SK-N-SH treated with all-trans-retinoic acid at 6 μM for 48 hours (cell line): ENCODE data around the gene TRAPPC6A.

Experiments
- ATAC-seq: fragments of 200-7000 bp; cut with Tn5 transposase; 3 replicates; pipeline ENCODE4 v1.9.1; 2020; ENCODE audit warnings: mild to moderate bottlenecking, moderate library complexity
- BACH2 ChIP-seq: fragments of 250-450 bp; sonication (Bioruptor Pico); IDR thresholded peaks from 2 replicates; pipeline ENCODE4 v1.9.0; 2021; ENCODE audit warnings: mild to moderate bottlenecking, borderline replicate concordance
- CREB5 ChIP-seq: fragments of 250-450 bp; sonication (Bioruptor Pico); IDR thresholded peaks from 2 replicates; pipeline ENCODE4 v1.5.1; 2020; ENCODE audit warnings: low read depth, mild to moderate bottlenecking, moderate library complexity
- CSRNP3 ChIP-seq: fragments of 250-450 bp; sonication (Bioruptor Pico); IDR thresholded peaks from 2 replicates; pipeline ENCODE4 v1.5.1; 2021; ENCODE audit warnings: mild to moderate bottlenecking, moderate library complexity
- ESRRG ChIP-seq: fragments of 250-450 bp; sonication (Bioruptor Pico); IDR thresholded peaks from 2 replicates; pipeline ENCODE4 v1.6.1; 2021; ENCODE audit warnings: mild to moderate bottlenecking
- ISL1 ChIP-seq: fragments of 250-450 bp; sonication (Bioruptor Pico); IDR thresholded peaks from 2 replicates; pipeline ENCODE4 v2.1.2; 2022; ENCODE audit warnings: mild to moderate bottlenecking, moderate library complexity
- OSR1 ChIP-seq: fragments of 250-450 bp; sonication (Bioruptor Pico); IDR thresholded peaks from 2 replicates; pipeline ENCODE4 v1.8.0; 2022; ENCODE audit warnings: moderate library complexity, mild to moderate bottlenecking, inconsistent platforms
- PATZ1 ChIP-seq: fragments of 250-450 bp; sonication (Bioruptor Pico); IDR thresholded peaks from 2 replicates; pipeline ENCODE4 v1.8.0; 2020; ENCODE audit warnings: mild to moderate bottlenecking, moderate library complexity, borderline replicate concordance
- POU6F1 ChIP-seq: fragments of 250-450 bp; sonication (Bioruptor Pico); IDR thresholded peaks from 2 replicates; pipeline ENCODE4 v1.8.0; 2021; ENCODE audit warnings: low read depth, mild to moderate bottlenecking, moderate library complexity, borderline replicate concordance
- PPARA ChIP-seq: fragments of 250-450 bp; sonication (Bioruptor Pico); IDR thresholded peaks from 2 replicates; pipeline ENCODE4 v1.5.0; 2020; ENCODE audit warnings: mild to moderate bottlenecking, borderline replicate concordance
- RARB ChIP-seq: fragments of 250-450 bp; sonication (Bioruptor Pico); IDR thresholded peaks from 2 replicates; pipeline ENCODE4 v1.8.0; 2021; ENCODE audit warnings: mild to moderate bottlenecking, moderate library complexity
- TOX ChIP-seq: fragments of 250-450 bp; sonication (Bioruptor Pico); IDR thresholded peaks from 2 replicates; pipeline ENCODE4 v1.8.0; 2021; ENCODE audit warnings: mild to moderate bottlenecking, moderate library complexity, borderline replicate concordance
- TSHZ2 ChIP-seq: fragments of 250-450 bp; sonication (Bioruptor Pico); IDR thresholded peaks from 2 replicates; pipeline ENCODE4 v1.5.0; 2020; ENCODE audit warnings: mild to moderate bottlenecking, moderate library complexity
- ZC3H10 ChIP-seq: fragments of 250-450 bp; sonication (Bioruptor Pico); IDR thresholded peaks from 2 replicates; pipeline ENCODE4 v1.5.1; 2021; ENCODE audit warnings: mild to moderate bottlenecking, moderate library complexity
- ZFP30 ChIP-seq: fragments of 450-650 bp; formaldehyde crosslinking; IDR thresholded peaks from 2 replicates; pipeline ENCODE4 v1.5.0; 2022; ENCODE audit warnings: mild to moderate bottlenecking, moderate library complexity
- ZNF565 ChIP-seq: fragments of 450-650 bp; formaldehyde crosslinking; conservative IDR thresholded peaks from 2 replicates; pipeline ENCODE4 v1.5.0; 2020; ENCODE audit warnings: low read depth, mild to moderate bottlenecking, moderate library complexity
- ZNF70 ChIP-seq: fragments of 450-650 bp; formaldehyde crosslinking; IDR thresholded peaks from 2 replicates; pipeline ENCODE4 v1.5.0; 2020; ENCODE audit warnings: mild to moderate bottlenecking, moderate library complexity
- ZNF8 ChIP-seq: fragments of 450-650 bp; formaldehyde crosslinking; IDR thresholded peaks from 2 replicates; pipeline ENCODE4 v1.5.0; 2020; ENCODE audit warnings: mild to moderate bottlenecking, moderate library complexity

TRAPPC6A gene

DNA sequence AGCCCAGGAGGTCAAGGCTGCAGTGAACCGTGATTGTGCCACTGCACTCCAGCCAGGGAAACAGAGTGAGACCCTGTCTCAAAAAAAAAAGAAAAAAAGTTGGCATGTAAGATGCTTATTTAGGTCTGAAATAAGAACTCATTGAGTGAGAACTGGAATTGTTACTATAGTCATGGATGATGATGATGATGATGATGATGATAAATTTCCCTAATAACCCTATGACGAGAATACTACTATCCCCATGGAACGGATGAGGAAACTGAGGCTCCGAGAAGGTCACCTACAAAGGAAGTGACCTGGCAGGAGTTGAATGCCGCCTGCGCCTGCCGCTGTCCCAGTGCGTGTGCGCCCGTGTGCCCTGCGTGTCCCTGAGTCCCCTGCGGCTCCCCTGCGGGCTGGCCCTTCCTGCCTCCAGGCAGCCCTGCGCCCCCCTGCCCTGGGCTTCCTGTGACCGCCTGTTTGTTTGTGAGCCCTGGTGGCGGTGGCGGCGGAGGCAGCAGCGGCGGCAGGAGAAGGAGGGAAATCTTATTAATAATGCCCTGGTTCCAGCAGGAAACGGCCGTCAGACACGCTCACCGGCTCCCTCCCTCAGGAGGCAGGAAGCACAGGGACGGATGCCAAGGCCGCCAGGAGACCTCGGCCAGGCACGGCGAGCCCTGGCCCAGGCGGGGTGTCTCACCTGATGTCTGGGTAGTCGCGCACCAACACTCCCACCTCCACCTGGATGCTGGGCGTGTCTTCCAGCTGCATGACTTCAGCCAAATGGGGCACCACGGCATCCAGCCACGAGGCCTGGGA, 37.6 kb upstream of the TRAPPC6A start (continued):
- no peak for TF ChIP-seq TSHZ2
- TF ChIP-seq PPARA, result no peak
- TF ChIP-seq CREB5 (CRISPR knock-in tag), result no peak
- no peak for TF ChIP-seq ZNF70
- TF ChIP-seq ZNF8, result no peak

DNA sequence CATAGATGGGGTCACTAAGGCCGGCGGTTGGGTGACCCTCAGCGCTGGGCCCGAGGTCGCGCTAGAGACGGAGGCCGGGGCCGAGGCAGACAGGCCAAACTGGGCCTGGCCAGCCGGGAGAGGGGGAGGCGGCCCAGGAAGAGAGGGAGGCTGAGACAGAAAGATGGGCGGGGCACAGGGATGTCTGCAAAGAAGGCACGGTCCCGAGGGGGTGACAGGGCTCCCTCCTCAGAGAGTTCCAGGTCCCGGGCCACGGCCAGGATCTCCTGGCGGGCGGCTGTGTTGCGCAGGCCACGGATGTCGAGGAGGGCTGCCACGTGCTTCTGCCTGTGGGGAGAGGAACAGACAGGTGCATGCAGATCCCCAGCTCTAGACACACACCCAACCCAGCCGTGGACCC, 35.0 kb upstream of the TRAPPC6A start:
- no peak for ATAC-seq
- TF ChIP-seq ZC3H10 (CRISPR knock-in tag) (no peak), ZNF565 (no peak), ZNF8 (no peak), ZFP30 (CRISPR knock-in tag) (no peak), ISL1 (CRISPR knock-in tag) (no peak), POU6F1 (no peak)

GRCh38 chr19:45211751-45212381, 33.8 kb upstream of the TRAPPC6A start:
- ATAC-seq, result no peak
- no peak for TF ChIP-seq CREB5 (CRISPR knock-in tag)
- no peak for TF ChIP-seq RARB (CRISPR knock-in tag)
- TF ChIP-seq PATZ1 (CRISPR knock-in tag), result no peak
- TF ChIP-seq ESRRG (CRISPR knock-in tag), result no peak
- no peak for TF ChIP-seq TOX (CRISPR knock-in tag)
- no peak for TF ChIP-seq ZNF70
- no peak for TF ChIP-seq ISL1 (CRISPR knock-in tag)
- TF ChIP-seq BACH2, result no peak
- TF ChIP-seq OSR1 (CRISPR knock-in tag), result no peak
- TF ChIP-seq TSHZ2, result no peak
- TF ChIP-seq POU6F1, result no peak
- TF ChIP-seq CSRNP3 (CRISPR knock-in tag), result no peak
- no peak for TF ChIP-seq PPARA
- no peak for TF ChIP-seq ZC3H10 (CRISPR knock-in tag)
